Measurements from ENCODE around the gene ADCY2.
"Not testable (repeated sequence)": the region's sequence is repeated elsewhere in the genome, so short reads cannot be mapped to it uniquely, and the experiment has no call there.

The ADCY2 gene

GRCh38 chr5:7396713-7397454 lies 946 bp downstream of the ADCY2 start:
- no peak for DNase-seq

GRCh38 chr5:7397937-7398336 lies 2.0 kb downstream of the ADCY2 start:
- DNase-seq: no peak

- DNase-seq: no peak
These were observed 2.8 kb downstream of the ADCY2 start for GRCh38 chr5:7398596-7399280.

- DNase-seq: no peak
These were observed 9.3 kb downstream of the ADCY2 start for GRCh38 chr5:7405277-7405676.

GRCh38 chr5:7410936-7411511 lies 15.1 kb downstream of the ADCY2 start:
- no peak for DNase-seq

GRCh38 chr5:7412409-7412808 lies 16.5 kb downstream of the ADCY2 start:
- DNase-seq: no peak

- no peak for DNase-seq
These were observed 19.2 kb downstream of the ADCY2 start for GRCh38 chr5:7415123-7415522.

DNA sequence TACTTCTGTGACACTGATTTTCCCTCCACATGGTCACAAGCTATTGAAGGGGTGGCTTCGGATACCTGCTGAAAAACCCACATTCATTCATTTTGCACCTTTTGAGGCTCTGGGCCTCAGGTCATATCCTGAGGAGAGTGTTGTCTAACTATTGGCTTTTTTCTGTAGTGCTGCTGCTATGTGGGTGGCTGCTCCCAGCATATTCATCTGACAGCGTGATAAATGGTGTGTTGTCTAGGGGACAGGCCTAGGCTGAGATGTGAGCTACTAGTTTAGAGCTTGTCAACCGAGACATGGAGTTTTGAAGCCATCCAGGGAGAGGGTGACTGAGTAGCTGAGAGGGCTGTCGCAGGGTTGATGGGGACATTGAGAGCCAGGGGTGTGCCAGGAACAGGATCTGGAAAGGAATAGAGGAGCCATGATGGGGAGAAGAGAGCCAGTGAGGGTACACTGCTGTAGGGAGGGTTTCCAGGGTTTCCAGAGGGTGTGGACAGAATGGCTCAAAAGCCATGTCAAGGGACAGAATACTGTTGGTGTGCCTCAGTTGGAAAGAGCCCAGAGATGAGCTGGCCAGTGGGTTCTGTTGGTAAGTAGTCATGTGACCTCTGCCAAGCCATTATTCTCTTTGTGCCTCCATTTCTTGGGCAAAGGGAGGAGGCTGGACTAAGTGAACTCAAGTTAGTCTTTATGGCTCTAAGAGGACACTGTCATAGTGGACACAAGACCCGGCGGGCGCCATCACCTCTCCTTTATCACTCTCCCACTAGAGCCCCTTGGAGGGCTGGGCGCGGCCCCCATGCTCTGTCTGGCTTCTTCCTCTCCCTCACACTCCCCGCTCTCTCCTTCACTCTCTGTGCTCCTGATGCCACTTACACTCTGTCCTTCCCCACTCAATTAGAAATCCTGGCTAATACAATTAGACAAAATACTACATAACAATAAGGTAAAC lies 19.9 kb downstream of the ADCY2 start:
- no peak for DNase-seq

- DNase-seq: no peak
These were observed 22.3 kb downstream of the ADCY2 start for GRCh38 chr5:7418276-7418675.

DNA sequence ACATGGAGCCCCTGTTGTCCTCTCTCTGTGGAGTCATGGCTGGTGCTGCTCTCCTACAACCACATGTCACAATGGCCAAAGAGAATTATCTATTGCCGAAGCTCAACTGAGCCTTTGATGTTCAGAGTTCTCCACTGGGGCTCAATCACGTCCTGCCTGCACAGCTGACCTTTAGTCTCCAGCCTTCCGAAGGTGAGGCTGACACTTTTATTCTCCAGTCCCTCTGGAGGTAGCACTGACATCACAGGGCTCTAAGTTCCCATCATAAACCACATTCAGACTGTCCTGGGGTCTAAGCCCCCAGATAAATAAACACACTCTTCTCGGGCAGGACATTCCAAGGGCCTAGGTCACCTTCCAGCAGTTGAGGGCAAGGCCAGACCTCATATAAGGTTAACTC lies 23.4 kb downstream of the ADCY2 start:
- DNase-seq: no peak

- no peak for DNase-seq
These were observed 23.9 kb downstream of the ADCY2 start for GRCh38 chr5:7419846-7420245.

- DNase-seq: no peak
These were observed 24.8 kb downstream of the ADCY2 start for GRCh38 chr5:7420510-7421280.

GRCh38 chr5:7422316-7423106 lies 26.6 kb downstream of the ADCY2 start:
- no peak for DNase-seq

DNA sequence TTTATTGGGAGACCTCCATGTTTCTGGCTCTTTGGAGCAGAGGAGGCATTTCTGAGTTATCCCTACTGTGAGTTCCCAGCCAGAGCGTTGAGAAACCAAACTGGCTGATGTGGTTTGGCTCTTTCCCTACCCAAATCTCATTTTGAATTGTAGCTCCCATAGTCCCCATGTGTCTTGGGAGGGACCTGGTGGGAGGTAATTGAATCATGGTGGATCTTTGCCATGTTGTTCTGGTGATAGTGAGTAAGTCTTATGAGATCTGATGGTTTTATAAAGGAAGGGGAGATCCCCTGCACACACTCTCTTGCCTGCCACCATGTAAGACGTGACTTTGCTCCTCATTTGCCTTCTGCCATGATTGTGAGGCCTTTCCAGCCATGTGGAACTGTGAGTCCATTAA lies 27.3 kb downstream of the ADCY2 start:
- DNase-seq: not testable (repeated sequence)

GRCh38 chr5:7425830-7426229 lies 29.9 kb downstream of the ADCY2 start:
- no peak for DNase-seq

GRCh38 chr5:7426284-7426683 lies 30.3 kb downstream of the ADCY2 start:
- DNase-seq: no peak

GRCh38 chr5:7434914-7435313 lies 39.0 kb downstream of the ADCY2 start:
- DNase-seq: no peak

DNA sequence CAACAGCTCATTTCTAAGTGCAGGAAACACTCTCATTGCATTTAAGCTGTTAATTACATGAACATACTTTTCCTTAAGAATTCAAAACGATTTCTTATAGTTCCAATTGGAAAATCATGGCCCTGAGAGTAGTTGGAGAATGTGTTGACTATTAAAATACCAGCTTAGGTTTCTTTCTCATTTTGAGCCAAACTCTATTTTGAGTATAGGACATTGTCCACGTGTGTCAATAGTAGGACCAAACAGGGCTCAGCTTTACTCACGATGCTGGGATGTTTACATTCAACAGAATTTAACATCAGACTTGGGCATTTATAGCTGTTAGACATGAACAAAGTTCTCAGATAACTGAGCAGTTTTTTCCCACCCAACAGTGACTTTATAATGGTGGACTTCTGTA lies 39.6 kb downstream of the ADCY2 start:
- DNase-seq: no peak

DNA sequence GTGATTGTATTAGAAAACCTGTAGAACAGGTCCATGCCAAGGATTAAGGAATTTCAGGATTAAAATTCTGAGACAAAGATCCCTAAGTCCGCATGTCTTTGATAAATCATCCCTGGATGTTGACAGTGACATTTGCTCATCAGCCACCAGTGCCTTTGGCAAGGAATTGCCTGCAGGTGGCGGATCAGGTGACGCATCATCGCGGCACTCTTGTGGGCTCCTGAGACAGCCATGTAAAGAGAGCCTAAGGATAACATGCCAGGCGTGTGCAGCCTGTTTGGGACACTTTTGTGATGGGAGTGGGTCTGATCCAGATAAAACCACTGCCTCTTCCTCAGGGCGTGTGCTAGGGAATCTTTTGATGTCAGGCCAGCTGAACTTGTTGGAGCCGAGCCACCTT lies 40.6 kb downstream of the ADCY2 start:
- DNase-seq: no peak

- no peak for DNase-seq
These were observed 41.9 kb downstream of the ADCY2 start for GRCh38 chr5:7437836-7438235.

GRCh38 chr5:7445068-7445467 lies 49.1 kb downstream of the ADCY2 start:
- no peak for DNase-seq

- no peak for DNase-seq
These were observed 49.9 kb downstream of the ADCY2 start for GRCh38 chr5:7445831-7446230.
